ENCODE measurements around the gene ROBO1. TPM values are rescaled to one million over a fixed set of nuclear protein-coding genes. Genes with fewer than 3 reads are reported as not detected.

Gene ROBO1
- total RNA-seq, 1 donor from 2014 or later: 169 TPM

- no peak overlapping the region for H2AFZ ChIP-seq (replicated peaks)
- no peak overlapping the region for H3K4me3 Mint-ChIP-seq
- no peak overlapping the region for H3K9ac ChIP-seq
- no peak overlapping the region for H3K4me3 ChIP-seq
- H3K27ac Mint-ChIP-seq: no peak overlapping the region
- no peaks in the 10 kb centered on the region for H3K36me3 ChIP-seq
- H3K27ac ChIP-seq: no peak overlapping the region
- no peaks in the 10 kb centered on the region for H3K36me3 Mint-ChIP-seq
- peaks cover 3% of the 10 kb centered on the region for H3F3A ChIP-seq (ENCODE audit: low read depth)
- H3K4me1 ChIP-seq: peaks cover 12% of the 10 kb centered on the region
- TF ChIP-seq EZH2 (IDR thresholded peaks at IDR 0.05) (no peak), EZH2phosphoT487 (IDR thresholded peaks at IDR 0.05) (no peak), CTCF (IDR thresholded peaks at IDR 0.05) (no peak)
- no peaks in the 10 kb centered on the region for H3K27me3 ChIP-seq
- no peaks in the 10 kb centered on the region for H4K20me1 ChIP-seq (ENCODE audit: low read depth)
- H3K9me3 ChIP-seq (ENCODE audit: low read depth): no peaks in the 10 kb centered on the region
- H3K27me3 Mint-ChIP-seq (ENCODE audit: insufficient read depth, low read depth): no peaks in the 10 kb centered on the region
- H3K4me1 Mint-ChIP-seq: peaks cover 3% of the 10 kb centered on the region
- no peaks in the 10 kb centered on the region for H3K79me2 ChIP-seq (ENCODE audit: low read depth)
- no peak for DNase-seq (ENCODE audit: low spot score)
- no peak overlapping the region for H3K4me2 ChIP-seq
- no peaks in the 10 kb centered on the region for H3K9me3 Mint-ChIP-seq
Observed at GRCh38 chr3:78697426-78697825, 1070.4 kb downstream of the ROBO1 start.

GRCh38 chr3:78690766-78691165 is 1077.0 kb downstream of the ROBO1 start:
- Histone ChIP-seq H4K20me1 (ENCODE audit: low read depth) (no peaks in the 10 kb centered on the region), H3F3A (ENCODE audit: low read depth) (no peaks in the 10 kb centered on the region), H3K4me1 (no peaks in the 10 kb centered on the region), H2AFZ (replicated peaks) (no peak overlapping the region), H3K79me2 (ENCODE audit: low read depth) (no peaks in the 10 kb centered on the region), H3K4me3 (no peak overlapping the region), H3K27ac (no peak overlapping the region), H3K27me3 (no peaks in the 10 kb centered on the region), H3K36me3 (peaks cover 8% of the 10 kb centered on the region), H3K4me2 (no peak overlapping the region), H3K9ac (no peak overlapping the region), H3K9me3 (ENCODE audit: low read depth) (no peaks in the 10 kb centered on the region)
- Mint-ChIP-seq H3K36me3 (no peaks in the 10 kb centered on the region), H3K27ac (no peak overlapping the region), H3K27me3 (ENCODE audit: insufficient read depth, low read depth) (no peaks in the 10 kb centered on the region), H3K4me3 (no peak overlapping the region), H3K4me1 (no peaks in the 10 kb centered on the region), H3K9me3 (no peaks in the 10 kb centered on the region)
- no peak for DNase-seq (ENCODE audit: low spot score)
- no peak for TF ChIP-seq CTCF (IDR thresholded peaks at IDR 0.05)
- TF ChIP-seq EZH2 (IDR thresholded peaks at IDR 0.05): no peak
- TF ChIP-seq EZH2phosphoT487 (IDR thresholded peaks at IDR 0.05): no peak

DNA sequence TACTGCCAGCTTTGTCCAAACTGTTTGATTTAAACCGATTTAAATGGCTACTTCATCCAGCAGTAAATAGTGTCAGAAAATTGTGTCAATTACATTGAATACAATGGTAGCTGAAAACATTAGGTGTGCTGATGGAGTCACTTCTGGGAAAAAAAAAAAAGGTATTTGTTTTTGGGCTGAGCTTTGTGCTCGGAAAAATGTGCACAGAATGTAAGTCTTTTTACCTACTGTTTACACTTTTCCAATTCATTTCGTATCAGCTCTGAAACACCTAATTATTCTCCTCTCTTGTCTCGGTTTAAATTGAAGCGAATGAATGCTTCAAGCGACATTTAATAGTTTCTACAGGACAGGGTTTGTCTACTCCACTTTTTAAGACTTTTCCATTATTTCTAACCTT is 1078.4 kb downstream of the ROBO1 start:
- no peak overlapping the region for H3K4me2 ChIP-seq
- Mint-ChIP-seq H3K4me1 (no peaks in the 10 kb centered on the region), H3K36me3 (peaks cover 1% of the 10 kb centered on the region), H3K9me3 (no peaks in the 10 kb centered on the region), H3K4me3 (no peak overlapping the region), H3K27ac (no peak overlapping the region), H3K27me3 (ENCODE audit: insufficient read depth, low read depth) (no peaks in the 10 kb centered on the region)
- no peak overlapping the region for H3K4me3 ChIP-seq
- no peaks in the 10 kb centered on the region for H3K79me2 ChIP-seq (ENCODE audit: low read depth)
- peak overlapping the region; percentile 5 for H3K27ac ChIP-seq
- no peaks in the 10 kb centered on the region for H4K20me1 ChIP-seq (ENCODE audit: low read depth)
- H3K9me3 ChIP-seq (ENCODE audit: low read depth): no peaks in the 10 kb centered on the region
- H2AFZ ChIP-seq (replicated peaks): no peak overlapping the region
- no peaks in the 10 kb centered on the region for H3K4me1 ChIP-seq
- no peaks in the 10 kb centered on the region for H3K27me3 ChIP-seq
- TF ChIP-seq EZH2phosphoT487 (IDR thresholded peaks at IDR 0.05): no peak
- TF ChIP-seq CTCF (IDR thresholded peaks at IDR 0.05): no peak
- TF ChIP-seq EZH2 (IDR thresholded peaks at IDR 0.05): no peak
- peaks cover 20% of the 10 kb centered on the region for H3K36me3 ChIP-seq
- no peak for DNase-seq (ENCODE audit: low spot score)
- H3K9ac ChIP-seq: no peak overlapping the region
- no peaks in the 10 kb centered on the region for H3F3A ChIP-seq (ENCODE audit: low read depth)
